Mesendoderm (in vitro differentiated cells): ENCODE measurements around the gene MTLN.
"Not testable (repeated sequence)": the region's sequence is repeated elsewhere in the genome, so short reads cannot be mapped to it uniquely, and the experiment has no call there.

Experiments
- DNase-seq: peaks from one replicate; pipeline ENCODE4 v3.0.0; 2013
- H2AK5ac ChIP-seq: 2 replicates; pipeline ENCODE4 v1.6.1; 2013; ENCODE audit warnings: low read length, inconsistent platforms
- H2BK120ac ChIP-seq: 2 replicates; pipeline ENCODE4 v1.6.1; 2013; ENCODE audit warnings: low read depth, mild to moderate bottlenecking, low read length, moderate library complexity, mixed read lengths
- H2BK15ac ChIP-seq: replicated peaks from 2 replicates; pipeline ENCODE4 v1.6.1; 2013; ENCODE audit warnings: low read depth, mild to moderate bottlenecking, moderate library complexity
- H2BK5ac ChIP-seq: 2 replicates; pipeline ENCODE4 v1.6.1; 2013; ENCODE audit warnings: low read length, inconsistent platforms
- H3K18ac ChIP-seq: 2 replicates; pipeline ENCODE4 v1.6.1; 2013; ENCODE audit warnings: mild to moderate bottlenecking, low read length, mixed read lengths
- H3K23ac ChIP-seq: one replicate; pipeline ENCODE4 v1.6.1; 2013; ENCODE audit warnings: low read length
- H3K27ac ChIP-seq: 2 replicates; pipeline ENCODE4 v1.5.1; 2013; ENCODE audit warnings: low read depth, mild to moderate bottlenecking, inconsistent platforms, low read length, moderate library complexity
- H3K27me3 ChIP-seq: 2 replicates; pipeline ENCODE4 v1.6.1; 2013; ENCODE audit warnings: low read length, control low read depth, mild to moderate bottlenecking, inconsistent platforms; ENCODE audit not compliant: insufficient read depth, poor library complexity
- H3K36me3 ChIP-seq: 2 replicates; pipeline ENCODE4 v1.6.1; 2013; ENCODE audit warnings: low read length, inconsistent platforms; ENCODE audit not compliant: control insufficient read depth, insufficient read depth
- H3K4ac ChIP-seq: one replicate; pipeline ENCODE4 v1.6.1; 2013; ENCODE audit warnings: low read depth, mild to moderate bottlenecking, low read length, moderate library complexity
- H3K4me1 ChIP-seq: 2 replicates; pipeline ENCODE4 v1.6.1; 2013; ENCODE audit warnings: low read depth, low read length, inconsistent platforms; ENCODE audit not compliant: control insufficient read depth
- H3K4me2 ChIP-seq: 2 replicates; pipeline ENCODE4 v1.6.1; 2013; ENCODE audit warnings: low read length
- H3K4me3 ChIP-seq: 2 replicates; pipeline ENCODE4 v1.5.1; 2013; ENCODE audit warnings: mild to moderate bottlenecking, low read length
- H3K56ac ChIP-seq: one replicate; pipeline ENCODE4 v1.6.1; 2013; ENCODE audit warnings: low read length
- H3K79me1 ChIP-seq: 2 replicates; pipeline ENCODE4 v1.6.1; 2013; ENCODE audit warnings: low read length, inconsistent platforms
- H3K79me2 ChIP-seq: 2 replicates; pipeline ENCODE4 v1.6.1; 2013; ENCODE audit warnings: mild to moderate bottlenecking, low read length; ENCODE audit not compliant: control insufficient read depth, insufficient read depth
- H3K9ac ChIP-seq: 2 replicates; pipeline ENCODE4 v1.6.1; 2013; ENCODE audit warnings: low read length, inconsistent platforms
- H4K5ac ChIP-seq: one replicate; pipeline ENCODE4 v1.6.1; 2013; ENCODE audit warnings: low read length
- H4K8ac ChIP-seq: one replicate; pipeline ENCODE4 v1.6.1; 2013; ENCODE audit warnings: low read depth, mild to moderate bottlenecking, control low read depth, low read length, moderate library complexity
- WGBS: extraction: QIAGEN DNeasy Blood & Tissue Kit; methylation state at CpG from one replicate; pipeline ENCODE4 v1.1.7; 2013; ENCODE audit warnings: low lambda C conversion rate, missing lambda C conversion rate; ENCODE audit not compliant: insufficient coverage; ENCODE audit errors: extremely low coverage; 5-methylcytosine and 5-hydroxymethylcytosine counted together

MTLN gene

DNA sequence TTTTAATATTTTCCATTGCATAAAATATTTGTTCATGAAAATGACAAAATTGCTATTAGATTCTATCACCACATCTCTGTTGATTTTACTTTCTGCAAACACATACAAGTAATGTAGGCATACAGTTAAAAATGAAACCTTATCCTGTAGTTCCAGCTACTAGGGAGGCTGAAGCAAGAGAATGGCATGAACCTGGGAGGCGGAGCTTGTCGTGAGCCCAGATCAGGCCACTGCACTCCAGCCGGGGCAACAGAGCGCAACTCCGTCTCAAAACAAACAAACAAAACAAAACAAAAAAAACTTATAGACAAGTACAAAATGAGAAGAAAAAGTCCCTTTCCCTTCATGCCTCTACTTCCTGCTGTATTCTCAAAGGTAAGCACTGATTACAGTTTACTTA lies 22.2 kb upstream of the MTLN start:
- not testable (repeated sequence) for H2AK5ac ChIP-seq

DNA sequence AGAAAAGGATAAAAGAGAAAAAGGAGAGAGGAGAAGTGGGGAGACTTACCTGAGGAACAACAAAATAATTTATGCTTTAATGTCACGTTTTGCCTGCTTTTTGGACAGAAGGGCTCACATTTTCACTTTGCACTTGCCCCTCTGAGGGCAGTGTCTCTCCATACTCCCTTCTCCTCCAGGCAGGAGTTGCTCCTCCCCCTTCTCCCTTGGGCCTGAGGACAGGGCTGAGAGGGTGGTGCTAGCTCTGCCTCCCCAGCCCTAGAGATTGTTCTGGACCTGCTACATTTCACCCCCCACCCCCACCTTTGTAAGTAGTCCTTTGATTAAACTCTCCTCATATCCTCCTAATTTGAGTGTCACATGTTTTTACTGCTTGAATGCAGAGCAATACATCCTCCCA lies 17.5 kb upstream of the MTLN start:
- H3K4me3 ChIP-seq, H3K18ac ChIP-seq, H3K4ac ChIP-seq, DNase-seq, H4K8ac ChIP-seq, H3K23ac ChIP-seq, H3K9ac ChIP-seq, H3K4me1 ChIP-seq, H2AK5ac ChIP-seq, H3K36me3 ChIP-seq, H3K79me2 ChIP-seq, H3K27me3 ChIP-seq, H3K79me1 ChIP-seq, H4K5ac ChIP-seq, H3K27ac ChIP-seq, H2BK120ac ChIP-seq, H3K4me2 ChIP-seq, H2BK5ac ChIP-seq, H2BK15ac ChIP-seq, H3K56ac ChIP-seq: not testable (repeated sequence)
- WGBS: no CpG with 5 or more reads among the region's 1 CpG

More for the DNA sequence above, 22.2 kb upstream of the MTLN start:
- H4K5ac ChIP-seq, H3K18ac ChIP-seq, H3K79me2 ChIP-seq, H3K4me2 ChIP-seq, H3K4me3 ChIP-seq, DNase-seq, H3K23ac ChIP-seq, H3K36me3 ChIP-seq, H3K9ac ChIP-seq, H3K79me1 ChIP-seq, H3K4ac ChIP-seq, H3K4me1 ChIP-seq, H2BK120ac ChIP-seq, H3K27me3 ChIP-seq, H3K56ac ChIP-seq, H3K27ac ChIP-seq, H4K8ac ChIP-seq, H2BK15ac ChIP-seq, H2BK5ac ChIP-seq: not testable (repeated sequence)
- no CpG with 5 or more reads among the region's 5 CpGs for WGBS

DNA sequence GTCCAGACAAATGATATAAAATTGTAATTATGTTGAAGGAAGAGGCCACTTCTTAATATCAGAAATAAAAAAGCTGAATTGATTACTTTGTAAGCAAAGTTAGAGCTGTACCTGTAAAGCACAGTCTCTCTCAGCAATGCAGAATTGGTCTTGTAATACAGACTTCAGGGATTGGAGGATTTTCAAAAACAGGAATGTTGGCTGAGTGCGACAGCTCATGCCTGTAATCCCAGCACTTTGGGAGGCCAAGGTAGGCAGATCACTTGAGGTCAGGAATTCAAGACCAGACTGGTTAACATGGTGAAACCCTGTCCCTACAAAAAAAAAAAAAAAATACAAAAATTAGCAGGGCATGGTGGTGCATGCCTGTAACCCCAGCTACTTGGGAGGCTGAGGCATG lies 10.3 kb upstream of the MTLN start:
- not testable (repeated sequence) for H3K27ac ChIP-seq, H2BK15ac ChIP-seq, H3K79me1 ChIP-seq, H3K4me1 ChIP-seq, H4K5ac ChIP-seq, H3K23ac ChIP-seq, H3K4me2 ChIP-seq, H2BK120ac ChIP-seq, H3K4ac ChIP-seq, H3K27me3 ChIP-seq, H3K18ac ChIP-seq, H3K56ac ChIP-seq, H3K79me2 ChIP-seq, DNase-seq, H2BK5ac ChIP-seq, H3K4me3 ChIP-seq, H3K9ac ChIP-seq, H4K8ac ChIP-seq, H2AK5ac ChIP-seq, H3K36me3 ChIP-seq
- WGBS: no CpG with 5 or more reads among the region's 1 CpG

DNA sequence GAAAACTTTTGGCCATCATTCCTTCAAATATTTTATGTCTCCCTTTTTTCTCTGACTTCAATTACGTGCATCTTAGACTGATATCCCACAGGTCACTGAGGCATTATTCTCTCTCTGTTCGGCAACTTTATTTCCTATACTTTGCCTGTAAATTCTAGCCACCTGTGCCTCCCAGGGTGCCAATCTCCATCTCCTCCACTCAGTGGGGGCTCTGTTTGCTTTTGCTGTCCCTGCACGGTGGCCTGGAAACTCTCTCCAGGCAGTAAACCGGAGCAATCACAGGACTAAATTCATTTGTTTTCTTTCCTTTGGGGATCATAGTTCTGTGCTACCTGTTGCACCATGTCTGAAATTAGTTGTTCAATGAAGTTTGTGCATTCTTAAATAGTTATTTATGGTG lies 9.6 kb upstream of the MTLN start:
- no peaks in the 10 kb centered on the region for H3K27me3 ChIP-seq
- H3K23ac ChIP-seq: no peak overlapping the region
- no peak overlapping the region for H2BK120ac ChIP-seq
- no peaks in the 10 kb centered on the region for H3K79me1 ChIP-seq
- H2BK5ac ChIP-seq: no peak overlapping the region
- no peak for DNase-seq
- H2BK15ac ChIP-seq: no peak overlapping the region
- H3K27ac ChIP-seq: no peak overlapping the region
- H3K4me1 ChIP-seq: no peaks in the 10 kb centered on the region
- no peak overlapping the region for H4K5ac ChIP-seq
- WGBS: no CpG with 5 or more reads among the region's 4 CpGs
- no peak overlapping the region for H3K9ac ChIP-seq
- no peak overlapping the region for H3K18ac ChIP-seq
- H3K79me2 ChIP-seq: no peaks in the 10 kb centered on the region
- no peak overlapping the region for H2AK5ac ChIP-seq
- H4K8ac ChIP-seq: no peak overlapping the region
- H3K36me3 ChIP-seq: no peaks in the 10 kb centered on the region
- H3K56ac ChIP-seq: no peak overlapping the region
- H3K4me2 ChIP-seq: no peak overlapping the region
- no peak overlapping the region for H3K4ac ChIP-seq
- H3K4me3 ChIP-seq: no peak overlapping the region

DNA sequence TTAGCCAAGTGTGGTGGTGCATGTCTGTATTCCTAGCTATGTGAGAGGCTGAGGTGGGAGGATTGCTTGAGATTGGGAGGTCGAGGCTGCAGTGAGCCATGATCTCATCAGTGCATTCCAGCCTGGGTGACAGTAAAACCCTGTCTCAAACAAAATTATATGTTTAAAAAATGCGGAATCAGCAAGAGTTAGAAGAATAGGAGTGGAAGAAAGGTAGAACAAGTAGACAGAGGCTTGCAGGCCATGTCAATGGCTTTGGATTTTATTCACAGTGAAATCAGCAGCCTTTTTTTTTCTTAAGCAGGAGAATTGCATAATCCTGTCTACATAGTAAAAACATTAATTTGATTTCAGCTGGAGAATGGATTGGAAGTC lies 7.8 kb upstream of the MTLN start:
- Histone ChIP-seq H3K18ac (no peak overlapping the region), H2AK5ac (no peak overlapping the region), H3K56ac (no peak overlapping the region), H3K79me1 (no peaks in the 10 kb centered on the region), H3K4me2 (no peak overlapping the region), H3K23ac (no peak overlapping the region), H4K8ac (no peak overlapping the region), H3K4me1 (no peaks in the 10 kb centered on the region), H3K4me3 (no peak overlapping the region), H2BK120ac (no peak overlapping the region), H2BK5ac (no peak overlapping the region), H3K9ac (no peak overlapping the region), H2BK15ac (no peak overlapping the region), H4K5ac (no peak overlapping the region), H3K27ac (no peak overlapping the region), H3K4ac (no peak overlapping the region), H3K27me3 (no peaks in the 10 kb centered on the region), H3K79me2 (no peaks in the 10 kb centered on the region), H3K36me3 (no peaks in the 10 kb centered on the region)
- DNase-seq: no peak
- WGBS: no CpG with 5 or more reads among the region's 2 CpGs

DNA sequence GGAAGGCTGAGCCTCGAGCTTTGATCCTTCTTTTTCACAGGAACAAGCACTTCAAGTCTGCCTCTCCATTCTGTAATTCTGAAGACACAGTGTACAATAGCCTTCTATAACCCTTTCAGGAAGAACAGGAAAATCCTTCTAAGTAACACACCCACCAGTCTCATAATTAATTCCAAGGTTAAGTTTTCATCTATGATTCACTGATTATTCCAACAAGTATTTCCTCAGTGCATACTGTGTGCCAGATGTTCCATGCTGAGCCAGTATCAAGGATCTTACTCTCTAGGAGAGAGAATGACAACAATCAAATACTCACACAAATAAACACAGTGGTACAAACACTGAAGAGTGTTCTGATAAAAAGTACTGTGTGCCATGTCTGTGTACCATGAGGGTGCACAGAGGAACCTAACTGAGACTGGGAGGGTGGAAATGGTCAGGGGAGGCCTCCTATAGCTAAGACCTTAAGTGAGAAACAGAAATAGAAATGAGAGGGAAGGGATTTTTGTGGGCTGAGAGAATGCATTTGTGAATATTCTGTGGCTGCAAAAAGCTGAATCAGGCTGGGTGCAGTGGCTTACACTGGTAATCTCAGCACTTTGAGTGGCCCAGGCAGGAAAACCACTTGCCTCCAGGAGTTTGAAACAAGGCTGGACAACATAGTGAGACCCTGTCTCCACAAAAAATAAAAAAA lies 7.3 kb upstream of the MTLN start:
- no peak overlapping the region for H3K4me2 ChIP-seq
- no peaks in the 10 kb centered on the region for H3K27me3 ChIP-seq
- DNase-seq: no peak
- no peak overlapping the region for H4K5ac ChIP-seq
- no CpG with 5 or more reads among the region's 1 CpG for WGBS
- H2BK5ac ChIP-seq: no peak overlapping the region
- no peak overlapping the region for H3K56ac ChIP-seq
- H4K8ac ChIP-seq: no peak overlapping the region
- H3K4ac ChIP-seq: no peak overlapping the region
- H3K4me1 ChIP-seq: no peaks in the 10 kb centered on the region
- H3K36me3 ChIP-seq: no peaks in the 10 kb centered on the region
- no peak overlapping the region for H2BK15ac ChIP-seq
- H3K79me2 ChIP-seq: no peaks in the 10 kb centered on the region
- no peaks in the 10 kb centered on the region for H3K79me1 ChIP-seq
- no peak overlapping the region for H3K9ac ChIP-seq
- no peak overlapping the region for H3K27ac ChIP-seq
- H2AK5ac ChIP-seq: no peak overlapping the region
- H3K18ac ChIP-seq: no peak overlapping the region
- no peak overlapping the region for H3K23ac ChIP-seq
- H3K4me3 ChIP-seq: no peak overlapping the region
- no peak overlapping the region for H2BK120ac ChIP-seq
